Muscle layer of colon (tissue), 2 donors: ENCODE measurements around the gene SMIM35.

Source experiments
- H3K27ac ChIP-seq: one replicate; pipeline ENCODE4 v1.7.0; 2013; ENCODE audit warnings: low read depth, mild to moderate bottlenecking, low read length, moderate library complexity
- H3K27me3 ChIP-seq, 2 donors: one replicate each; pipeline ENCODE4 v1.7.0; 2013; ENCODE audit warnings: low read length in 2 of 2, mild to moderate bottlenecking in 2 of 2; ENCODE audit not compliant: insufficient read depth in 2 of 2, control insufficient read depth in 1 of 2
- H3K36me3 ChIP-seq: one replicate; pipeline ENCODE4 v1.7.0; 2013; ENCODE audit warnings: mild to moderate bottlenecking, low read length; ENCODE audit not compliant: insufficient read depth
- H3K4me1 ChIP-seq: one replicate; pipeline ENCODE4 v1.7.0; 2013; ENCODE audit warnings: mild to moderate bottlenecking, low read length; ENCODE audit not compliant: insufficient read depth
- H3K4me3 ChIP-seq, 2 donors: one replicate each; pipeline ENCODE4 v1.7.0; 2013; ENCODE audit warnings: low read length in 2 of 2, low read depth in 1 of 2, mild to moderate bottlenecking in 1 of 2, moderate library complexity in 1 of 2
- H3K9ac ChIP-seq: one replicate; pipeline ENCODE4 v1.7.0; 2013; ENCODE audit warnings: low read length
- H3K9me3 ChIP-seq: one replicate; pipeline ENCODE4 v1.7.0; 2013; ENCODE audit warnings: mild to moderate bottlenecking, low read length
- donor health status: abdominal sarcoma.
- donor health status: Adenocarcinoma of cecum.

The SMIM35 gene

GRCh38 chr11:117969160-117969991 is 117.4 kb downstream of the SMIM35 start:
- Histone ChIP-seq H3K9me3 (no peaks in the 10 kb centered on the region), H3K9ac (no peak overlapping the region), H3K27me3 (no peaks in the 10 kb centered on the region), H3K27ac (no peak overlapping the region), H3K4me3 (no peak overlapping the region), H3K36me3 (no peaks in the 10 kb centered on the region), H3K4me1 (no peaks in the 10 kb centered on the region)

- H3K4me1 ChIP-seq = no peaks in the 10 kb centered on the region
- H3K4me3 ChIP-seq = no peak overlapping the region
- no peak overlapping the region for H3K27ac ChIP-seq
- no peaks in the 10 kb centered on the region for H3K36me3 ChIP-seq
- no peaks in the 10 kb centered on the region for H3K27me3 ChIP-seq
- no peak overlapping the region for H3K9ac ChIP-seq
- no peaks in the 10 kb centered on the region for H3K9me3 ChIP-seq
These were observed 119.9 kb downstream of the SMIM35 start for GRCh38 chr11:117966908-117967307.

- Histone ChIP-seq H3K27ac (no peak overlapping the region), H3K9ac (no peak overlapping the region), H3K36me3 (no peaks in the 10 kb centered on the region)
These were observed 123.9 kb downstream of the SMIM35 start for GRCh38 chr11:117962826-117963225.

GRCh38 chr11:117961896-117962295 is 124.9 kb downstream of the SMIM35 start:
- Histone ChIP-seq H3K36me3 (no peaks in the 10 kb centered on the region), H3K9ac (no peak overlapping the region), H3K9me3 (no peaks in the 10 kb centered on the region)

More at GRCh38 chr11:117962826-117963225, 123.9 kb downstream of the SMIM35 start:
- Histone ChIP-seq H3K27me3 (no peaks in the 10 kb centered on the region), H3K4me1 (no peaks in the 10 kb centered on the region), H3K9me3 (no peaks in the 10 kb centered on the region), H3K4me3 (no peak overlapping the region)

DNA sequence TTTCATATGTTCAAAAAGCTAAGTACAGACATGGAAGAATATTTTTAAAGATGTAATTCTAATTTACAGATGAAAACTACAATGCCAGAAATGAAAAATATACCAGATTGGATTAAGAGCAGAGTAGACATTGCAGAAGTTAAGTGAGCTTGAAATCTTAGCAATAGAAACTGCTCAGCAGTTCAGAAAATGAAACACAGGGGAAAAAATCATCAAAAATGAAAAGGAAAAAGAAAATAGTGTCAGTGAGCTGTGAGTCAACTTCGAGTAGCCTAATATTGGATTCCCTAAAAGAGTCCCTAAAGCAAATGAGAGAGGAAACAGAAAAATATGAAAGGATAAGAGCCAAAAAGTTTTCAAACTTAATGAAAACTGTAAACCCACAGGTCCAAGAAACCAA is 126.4 kb downstream of the SMIM35 start:
- Histone ChIP-seq H3K36me3 (no peaks in the 10 kb centered on the region), H3K4me3 (no peak overlapping the region), H3K9me3 (no peaks in the 10 kb centered on the region), H3K4me1 (no peaks in the 10 kb centered on the region), H3K27me3 (no peaks in the 10 kb centered on the region), H3K27ac (no peak overlapping the region), H3K9ac (no peak overlapping the region)

More at GRCh38 chr11:117961896-117962295, 124.9 kb downstream of the SMIM35 start:
- H3K4me3 ChIP-seq = no peak overlapping the region
- H3K27ac ChIP-seq = no peak overlapping the region
- no peaks in the 10 kb centered on the region for H3K27me3 ChIP-seq
- H3K4me1 ChIP-seq = no peaks in the 10 kb centered on the region

- H3K9me3 ChIP-seq = no peaks in the 10 kb centered on the region
- no peak overlapping the region for H3K4me3 ChIP-seq
- H3K36me3 ChIP-seq = no peaks in the 10 kb centered on the region
- H3K27ac ChIP-seq = no peak overlapping the region
- no peak overlapping the region for H3K9ac ChIP-seq
- no peaks in the 10 kb centered on the region for H3K27me3 ChIP-seq
- H3K4me1 ChIP-seq = no peaks in the 10 kb centered on the region
These were observed 127.2 kb downstream of the SMIM35 start for GRCh38 chr11:117959438-117960149.

DNA sequence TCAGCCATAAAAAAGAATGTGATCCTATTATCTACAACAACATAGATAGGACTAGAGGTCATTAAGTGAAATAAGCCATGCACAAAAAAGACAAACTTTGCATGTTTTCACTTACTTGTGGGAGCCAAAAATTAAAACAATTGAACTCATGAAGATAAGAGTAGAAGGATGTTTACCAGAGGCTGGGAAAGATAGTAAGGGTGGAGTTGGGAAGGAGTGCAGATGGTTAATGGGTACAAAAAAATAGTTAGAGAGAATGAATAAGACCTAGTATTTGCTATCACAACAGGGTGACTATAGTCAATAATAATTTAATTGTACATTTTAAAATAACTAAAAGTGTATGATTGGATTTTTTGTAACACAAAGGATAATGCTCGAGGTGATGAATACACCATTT is 127.8 kb downstream of the SMIM35 start:
- Histone ChIP-seq H3K9ac (no peak overlapping the region), H3K36me3 (no peaks in the 10 kb centered on the region), H3K9me3 (no peaks in the 10 kb centered on the region), H3K27me3 (no peaks in the 10 kb centered on the region), H3K4me3 (no peak overlapping the region), H3K27ac (no peak overlapping the region), H3K4me1 (no peaks in the 10 kb centered on the region)
